NCI-H524 (cell line): ENCODE measurements around the gene GFOD2.
A peak's percentile ranks its signal among the peaks of the same experiment; 100 is the strongest.

Experiments
- DNase-seq, 2 experiments: peaks; one replicate each; lab custom pipeline; 2025; lab: John Stamatoyannopoulos, UW

GFOD2 gene

DNA sequence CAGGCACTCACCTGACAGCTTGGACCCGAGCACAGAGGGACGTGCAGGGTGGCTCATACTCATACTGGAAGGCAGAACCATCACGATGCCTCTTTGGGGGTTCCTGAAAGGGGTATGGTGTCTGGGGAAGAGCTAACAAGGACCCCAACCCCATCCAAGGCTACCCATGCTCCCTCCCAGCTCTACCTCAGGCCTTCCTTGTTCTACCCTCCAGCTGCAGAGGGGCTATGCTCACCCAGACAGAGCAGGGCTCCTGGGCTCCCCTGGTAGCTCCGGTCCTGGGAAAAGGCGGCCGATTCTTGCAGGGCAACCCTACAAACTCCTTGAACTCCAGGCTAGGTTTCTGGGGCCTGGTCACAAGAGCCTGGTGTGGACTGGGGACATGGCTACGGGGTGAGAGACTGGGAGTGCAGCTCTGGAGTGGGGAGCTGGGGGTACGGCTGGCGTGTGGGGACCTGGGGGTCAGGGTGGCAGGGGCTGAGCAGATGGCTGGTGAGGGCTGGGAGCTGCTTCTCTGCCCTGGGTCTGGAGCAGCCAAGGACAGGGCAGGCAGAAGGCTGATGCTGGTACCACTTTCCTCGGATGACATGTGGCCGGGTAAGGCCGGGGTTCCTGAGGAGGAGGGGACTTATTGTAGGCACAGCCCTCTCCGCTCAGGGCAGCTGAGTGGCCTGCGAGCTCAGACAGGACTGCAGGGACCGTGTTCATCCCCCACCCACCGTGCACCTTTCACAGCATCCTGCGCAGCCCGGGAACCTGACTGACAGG lies 61.2 kb downstream of the GFOD2 start:
- DNase-seq, result no peak

DNA sequence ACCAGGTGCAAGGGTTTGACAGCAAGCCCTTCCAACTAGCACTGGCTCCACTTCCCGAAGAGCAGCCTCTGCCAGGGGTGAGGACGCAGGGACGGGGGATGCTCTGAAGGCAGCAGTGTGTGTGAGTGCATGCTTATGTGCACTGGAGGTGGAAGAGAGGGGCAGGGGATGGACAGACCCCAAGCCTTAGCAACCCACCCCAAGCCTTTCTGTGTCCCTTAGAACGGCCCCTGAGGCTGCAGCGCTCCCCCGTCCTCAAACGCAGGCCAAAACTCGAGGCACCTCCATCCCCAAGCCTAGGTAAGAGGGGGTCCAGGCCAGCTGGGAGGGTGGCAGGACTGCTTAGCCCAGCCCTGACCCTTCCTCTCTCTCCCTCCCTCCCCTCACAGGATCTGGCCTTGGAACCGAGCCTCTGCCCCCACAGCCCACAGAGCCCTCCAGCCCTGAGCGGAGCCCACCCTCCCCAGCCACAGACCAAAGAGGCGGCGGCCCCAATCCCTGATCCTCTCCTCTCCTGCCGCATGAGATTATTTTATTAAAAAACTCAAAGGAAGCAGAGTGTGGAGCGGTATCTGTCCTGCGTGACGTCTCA lies 62.0 kb downstream of the GFOD2 start:
- DNase-seq, result no peak

DNA sequence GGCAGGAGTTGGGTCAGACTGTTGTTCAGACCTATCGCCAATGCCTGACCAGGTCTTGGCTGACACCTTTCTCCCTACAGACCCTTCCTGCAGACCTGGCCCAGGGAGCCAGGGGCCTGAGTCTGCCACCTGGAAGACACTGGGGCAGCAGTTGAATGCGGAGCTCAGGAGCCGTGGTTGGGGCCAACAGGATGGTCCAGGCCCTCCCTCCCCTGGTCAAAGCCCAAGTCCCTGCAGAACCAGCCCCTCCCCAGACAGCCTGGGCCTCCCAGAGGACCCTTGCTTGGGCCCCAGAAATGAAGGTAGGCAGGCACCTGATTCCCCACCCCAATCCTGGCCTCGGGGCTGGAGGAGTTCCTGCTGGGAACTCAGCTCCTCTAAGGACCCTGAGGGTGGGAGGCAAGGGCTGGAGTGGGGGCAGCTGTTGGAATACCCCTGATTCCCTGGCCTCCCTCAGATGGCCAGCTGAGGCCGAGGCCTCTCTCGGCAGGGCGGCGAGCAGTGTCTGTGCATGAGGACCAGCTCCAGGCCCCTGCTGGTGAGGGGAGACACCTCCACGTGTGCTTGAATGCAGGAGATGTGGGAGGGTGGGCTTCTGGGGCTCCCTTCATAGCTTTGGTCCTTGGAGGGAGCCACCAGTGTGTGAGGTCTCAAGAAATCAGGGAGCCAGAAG lies 62.6 kb downstream of the GFOD2 start:
- DNase-seq, result no peak

DNA sequence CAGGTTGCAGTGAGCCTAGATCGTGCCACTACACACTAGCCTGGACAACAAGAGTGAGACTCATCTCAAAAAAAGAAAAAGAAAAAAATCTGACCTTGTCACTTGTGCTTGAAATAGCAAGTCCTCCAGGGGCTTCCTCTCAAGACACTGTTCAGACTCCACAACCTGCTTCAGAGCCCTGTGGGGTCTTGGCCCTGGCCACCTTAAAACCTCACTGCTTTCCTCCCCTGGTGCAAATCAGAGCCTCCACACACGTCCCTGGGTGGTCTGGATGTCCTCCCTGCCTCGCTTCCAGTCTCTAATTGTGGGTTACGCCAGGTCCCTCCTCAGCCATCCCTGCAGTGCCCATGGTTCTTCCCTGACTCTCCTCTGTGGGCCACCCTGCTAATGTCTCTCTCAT lies 63.8 kb downstream of the GFOD2 start:
- DNase-seq, result no peak

DNA sequence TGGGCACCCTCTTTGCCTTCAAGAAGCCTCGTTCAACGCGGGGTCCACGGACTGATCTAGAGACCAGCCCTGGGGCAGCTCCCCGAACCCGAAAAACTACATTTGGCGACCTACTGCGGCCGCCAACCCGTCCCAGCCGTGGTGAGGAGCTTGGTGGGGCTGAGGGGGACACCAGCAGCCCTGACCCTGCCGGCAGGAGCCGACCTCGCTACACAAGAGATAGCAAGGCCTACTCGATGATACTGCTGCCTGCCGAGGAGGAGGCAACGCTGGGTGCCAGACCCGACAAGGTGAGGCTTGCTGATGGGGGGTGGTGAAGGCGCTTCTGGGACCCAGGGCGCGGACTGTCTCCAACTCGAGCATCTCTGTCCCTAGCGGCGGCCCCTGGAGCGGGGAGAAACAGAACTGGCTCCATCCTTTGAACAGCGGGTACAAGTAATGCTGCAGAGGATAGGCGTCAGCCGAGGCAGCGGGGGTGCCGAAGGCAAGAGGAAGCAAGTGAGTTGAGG lies 64.7 kb downstream of the GFOD2 start:
- DNase-seq, result no peak

DNA sequence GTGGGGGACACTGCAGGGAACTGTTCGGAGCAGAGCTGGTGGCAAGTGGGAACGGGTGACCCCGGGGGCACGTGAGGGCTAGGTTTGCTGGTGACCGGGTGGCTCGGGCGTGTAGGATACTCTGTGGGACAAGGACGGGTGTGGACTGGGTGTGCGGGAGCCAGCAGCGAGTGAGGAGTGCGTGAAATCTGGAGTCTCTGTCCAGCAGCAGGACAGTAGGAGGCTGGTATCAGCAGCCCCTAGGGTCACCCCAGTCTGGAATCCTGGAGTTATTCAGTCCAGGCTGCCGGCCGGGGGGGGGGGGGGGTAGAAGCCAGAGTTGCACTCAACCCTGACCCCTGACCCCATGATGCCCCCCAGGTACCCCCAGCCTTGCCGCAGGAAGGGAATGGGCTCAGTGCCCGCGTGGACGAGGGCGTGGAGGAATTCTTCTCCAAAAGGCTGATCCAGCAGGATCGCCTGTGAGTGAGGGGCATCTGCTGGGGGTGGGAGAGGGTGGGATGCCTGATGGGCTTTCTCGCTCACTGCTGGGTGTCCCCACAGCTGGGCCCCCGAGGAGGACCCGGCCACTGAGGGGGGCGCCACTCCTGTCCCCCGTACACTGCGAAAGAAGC lies 65.2 kb downstream of the GFOD2 start:
- no peak for DNase-seq

DNA sequence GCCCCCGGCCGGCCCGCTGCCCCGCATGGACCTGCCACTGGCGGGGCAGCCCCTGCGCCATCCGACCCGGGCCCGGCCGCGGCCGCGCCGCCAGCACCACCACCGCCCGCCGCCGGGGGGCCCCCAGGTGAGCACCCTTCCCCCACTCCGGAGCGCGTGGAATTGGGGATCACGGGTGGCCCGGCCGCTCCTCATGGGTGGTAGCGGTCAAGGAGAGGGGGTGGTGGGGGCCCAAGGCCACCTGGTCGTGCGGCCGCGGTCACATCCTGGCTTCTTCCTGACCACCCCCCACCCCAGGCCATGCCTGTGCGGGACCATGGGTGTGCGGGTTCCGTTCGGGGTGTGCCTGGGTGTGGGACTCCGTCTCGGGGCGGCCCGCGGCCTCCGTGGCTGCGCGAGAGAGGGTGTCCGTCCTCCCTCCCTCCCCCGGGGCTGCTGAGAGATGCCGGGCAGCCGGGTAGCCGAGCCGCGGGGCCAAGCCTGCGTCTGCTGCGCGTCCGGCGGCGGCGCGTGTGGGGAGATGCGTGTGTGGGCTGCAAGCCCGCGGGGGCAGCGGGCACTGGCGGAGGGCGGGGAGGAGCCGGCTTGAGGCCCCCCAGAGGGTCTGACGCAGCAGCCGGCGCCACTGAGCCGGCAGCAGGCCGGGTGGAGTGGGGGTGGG lies 65.9 kb downstream of the GFOD2 start:
- DNase-seq, result peak; percentile 19 to 61

DNA sequence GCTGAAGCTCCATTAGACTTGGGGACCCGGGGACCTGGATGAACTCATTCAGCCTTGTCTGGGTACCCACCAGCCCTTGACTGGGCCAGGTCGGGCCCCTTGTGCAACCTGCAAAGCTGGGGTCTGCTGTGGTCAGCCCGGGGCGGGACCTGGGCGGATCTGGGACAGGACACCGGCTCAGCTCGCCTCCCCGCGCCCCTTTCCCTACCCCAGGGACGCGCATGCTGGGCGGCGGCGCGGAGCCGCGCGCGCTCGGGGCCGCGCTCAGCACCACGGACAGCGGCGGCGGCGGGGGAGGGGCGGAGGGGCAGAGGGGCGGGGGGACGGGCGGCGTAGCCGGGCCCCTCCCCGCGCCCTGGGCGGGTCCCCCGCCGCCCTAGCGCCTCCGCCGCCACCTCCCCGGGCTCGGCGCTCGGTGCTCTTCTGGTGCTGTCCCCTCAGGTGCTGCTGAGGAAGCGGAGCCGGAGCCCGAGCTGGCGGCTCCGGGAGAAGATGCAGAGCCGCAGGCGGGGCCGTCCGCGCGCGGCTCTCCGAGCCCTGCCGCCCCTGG lies 66.5 kb downstream of the GFOD2 start:
- peak in 1 of 2 experiments; percentile 61 for DNase-seq

DNA sequence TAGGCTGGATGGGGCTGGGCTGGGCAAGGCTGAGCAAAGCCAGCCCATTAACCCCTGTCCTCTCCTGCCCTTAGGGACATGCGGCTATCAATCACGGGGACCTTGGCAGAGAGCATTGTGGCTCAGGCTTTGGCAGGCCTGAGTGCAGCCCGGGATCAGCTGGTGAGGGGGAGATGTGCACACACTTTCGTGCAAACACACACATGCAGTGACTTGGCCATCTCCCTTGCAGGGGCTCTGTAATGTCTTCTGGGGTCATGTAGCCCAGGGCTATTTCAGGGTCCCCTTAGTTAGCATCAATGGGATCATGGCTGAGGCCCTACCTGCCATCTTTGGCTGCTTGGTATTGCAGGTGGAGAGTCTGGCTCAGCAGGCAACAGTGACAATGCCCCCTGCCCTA lies 67.3 kb downstream of the GFOD2 start:
- no peak for DNase-seq

DNA sequence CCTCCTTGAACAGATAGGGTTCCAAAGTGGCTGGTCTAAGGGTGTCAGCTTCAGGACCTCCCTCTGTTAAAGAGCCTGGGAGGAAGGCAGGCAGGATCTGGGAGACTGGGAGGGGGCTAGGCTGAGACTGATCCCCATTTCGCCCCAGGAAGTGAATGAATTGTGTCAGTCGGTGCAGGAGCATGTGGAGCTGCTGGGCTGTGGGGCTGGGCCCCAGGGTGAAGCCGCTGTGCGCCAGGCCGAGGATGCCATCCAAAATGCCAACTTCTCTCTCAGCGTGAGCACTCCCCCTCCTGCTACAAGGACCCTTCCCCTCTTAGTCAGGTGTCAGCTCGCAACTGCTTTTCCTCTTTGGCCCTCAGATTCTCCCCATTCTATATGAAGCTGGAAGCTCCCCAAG lies 68.1 kb downstream of the GFOD2 start:
- no peak for DNase-seq

DNA sequence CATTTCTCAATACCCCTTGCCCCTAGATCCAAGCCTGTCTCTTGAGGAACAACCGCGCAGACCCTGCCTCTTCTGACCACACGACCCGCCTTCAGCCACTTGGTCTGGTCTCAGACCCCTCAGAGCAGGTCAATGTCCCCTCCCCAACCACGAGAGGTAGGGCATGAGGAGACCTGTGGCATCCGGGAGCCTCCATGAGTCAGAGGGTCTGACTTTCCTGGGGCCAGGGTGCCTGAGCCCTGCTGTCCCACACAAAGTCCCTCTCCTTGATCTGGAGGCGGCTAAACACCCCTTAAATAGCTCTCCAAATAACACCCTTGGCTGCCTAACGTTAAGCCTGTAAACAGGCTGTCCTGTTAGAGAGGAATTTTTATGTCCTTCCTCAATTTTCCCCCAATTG lies 69.1 kb downstream of the GFOD2 start:
- DNase-seq, result no peak

DNA sequence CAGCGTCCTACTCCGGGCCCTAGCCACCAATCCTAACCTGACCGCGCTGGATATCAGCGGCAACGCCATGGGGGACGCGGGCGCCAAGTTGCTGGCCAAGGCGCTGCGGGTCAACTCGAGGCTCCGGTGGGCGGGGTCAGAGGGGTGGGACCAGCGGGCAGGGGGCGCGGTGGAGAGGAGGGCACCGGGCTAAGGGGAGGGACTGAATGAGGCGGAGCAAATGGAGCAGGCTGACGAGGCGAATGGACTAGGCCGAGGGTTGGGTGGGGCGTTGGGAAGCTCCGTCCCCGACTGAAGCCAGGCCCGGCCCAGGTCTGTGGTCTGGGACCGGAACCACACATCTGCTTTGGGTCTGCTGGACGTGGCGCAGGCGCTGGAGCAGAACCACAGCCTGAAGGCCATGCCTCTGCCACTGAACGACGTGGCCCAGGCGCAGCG lies 69.6 kb downstream of the GFOD2 start:
- no peak for DNase-seq

DNA sequence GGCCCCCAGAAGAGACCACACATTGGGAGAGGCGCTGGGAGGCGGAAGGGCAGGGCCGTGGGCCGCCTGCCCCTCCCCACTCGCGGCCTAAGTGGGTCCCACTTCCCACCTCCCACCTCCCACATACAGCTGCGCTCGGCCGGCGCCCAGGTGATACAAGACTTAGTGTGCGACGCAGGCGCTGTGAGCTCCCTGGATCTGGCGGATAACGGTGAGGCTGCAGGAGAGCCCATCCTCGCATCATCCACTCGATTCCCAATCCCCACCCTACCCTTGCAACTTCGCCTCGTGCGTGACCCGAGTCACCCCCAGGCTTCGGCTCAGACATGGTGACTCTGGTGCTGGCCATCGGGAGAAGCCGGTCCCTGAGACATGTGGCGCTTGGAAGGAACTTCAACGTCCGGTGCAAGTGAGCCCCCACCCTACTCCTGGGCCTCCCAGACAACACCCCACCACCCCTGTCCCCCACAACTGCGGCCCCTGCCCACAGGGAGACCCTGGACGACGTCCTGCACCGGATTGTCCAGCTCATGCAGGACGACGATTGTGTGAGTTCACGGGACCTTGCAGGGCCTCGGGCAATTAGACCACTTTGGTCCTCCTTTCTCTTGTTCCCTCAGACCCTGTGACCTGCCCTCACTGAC lies 70.2 kb downstream of the GFOD2 start:
- DNase-seq, result no peak

DNA sequence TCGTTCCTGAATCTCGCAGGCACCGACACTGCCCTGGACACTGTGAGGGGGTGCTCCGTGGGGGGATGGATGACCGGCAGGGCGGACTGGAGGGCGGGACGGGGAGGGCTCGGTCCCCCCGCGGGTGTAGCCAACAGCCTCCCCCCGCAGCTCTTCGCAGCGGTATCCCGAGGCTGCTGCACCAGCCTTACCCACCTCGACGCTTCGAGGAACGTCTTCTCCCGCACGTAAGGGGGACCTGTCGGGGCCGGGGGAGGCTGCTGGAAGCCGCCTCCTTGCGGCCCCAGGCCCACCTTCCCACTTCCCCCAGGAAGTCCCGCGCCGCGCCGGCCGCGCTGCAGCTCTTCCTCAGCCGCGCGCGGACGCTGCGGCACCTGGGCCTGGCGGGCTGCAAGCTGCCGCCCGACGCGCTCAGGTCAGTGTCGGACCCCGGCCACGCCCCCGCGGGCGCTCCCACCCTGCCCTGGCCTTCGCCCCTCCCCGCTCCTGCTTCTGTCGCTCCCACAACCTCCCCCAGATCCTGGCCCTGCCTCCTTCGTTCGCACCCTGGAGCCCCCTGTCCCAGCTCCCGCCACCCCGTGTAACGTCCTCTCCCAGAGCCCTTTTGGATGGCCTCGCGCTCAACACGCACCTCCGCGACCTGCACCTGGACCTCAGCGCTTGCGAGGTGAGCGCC lies 70.9 kb downstream of the GFOD2 start:
- no peak for DNase-seq

DNA sequence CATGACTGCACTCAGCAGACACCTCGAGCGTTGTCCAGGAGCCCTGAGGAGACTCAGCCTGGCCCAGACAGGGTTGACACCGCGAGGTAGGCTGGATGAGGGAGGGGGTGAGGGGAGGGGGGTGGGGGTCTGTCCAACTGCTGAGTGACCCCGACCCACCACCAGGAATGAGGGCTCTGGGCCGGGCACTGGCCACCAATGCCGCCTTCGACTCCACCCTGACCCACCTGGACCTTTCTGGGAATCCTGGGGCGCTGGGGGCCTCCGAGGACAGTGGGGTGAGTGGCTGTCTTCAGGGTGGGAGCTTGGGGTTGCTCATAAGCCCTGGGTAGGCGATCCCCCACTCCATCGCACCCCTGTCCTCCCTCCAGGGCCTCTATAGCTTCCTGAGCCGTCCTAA lies 71.4 kb downstream of the GFOD2 start:
- DNase-seq, result no peak

DNA sequence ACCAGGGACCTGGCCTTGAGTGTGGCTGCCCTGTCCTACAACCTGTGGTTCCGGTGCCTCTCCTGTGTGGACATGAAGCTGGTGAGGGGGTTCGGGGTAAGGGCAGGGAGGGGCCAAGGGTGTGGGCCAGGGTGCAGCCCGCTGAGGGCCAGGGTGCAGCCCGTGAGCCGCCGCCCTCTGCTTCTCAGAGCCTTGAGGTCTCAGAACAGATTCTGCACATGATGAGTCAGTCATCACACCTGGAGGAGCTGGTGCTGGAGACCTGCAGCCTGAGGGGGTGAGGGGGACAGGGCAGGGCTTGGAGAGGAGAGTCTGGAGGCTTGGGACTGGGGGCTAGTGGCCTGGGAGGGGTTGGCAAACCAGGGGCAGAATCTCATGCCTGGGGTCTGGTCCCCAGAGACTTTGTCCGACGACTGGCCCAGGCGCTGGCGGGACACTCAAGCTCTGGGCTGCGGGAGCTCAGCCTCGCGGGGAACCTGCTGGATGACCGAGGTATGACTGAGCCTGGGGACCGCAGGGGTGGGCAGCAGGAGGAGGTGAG lies 71.9 kb downstream of the GFOD2 start:
- no peak for DNase-seq

DNA sequence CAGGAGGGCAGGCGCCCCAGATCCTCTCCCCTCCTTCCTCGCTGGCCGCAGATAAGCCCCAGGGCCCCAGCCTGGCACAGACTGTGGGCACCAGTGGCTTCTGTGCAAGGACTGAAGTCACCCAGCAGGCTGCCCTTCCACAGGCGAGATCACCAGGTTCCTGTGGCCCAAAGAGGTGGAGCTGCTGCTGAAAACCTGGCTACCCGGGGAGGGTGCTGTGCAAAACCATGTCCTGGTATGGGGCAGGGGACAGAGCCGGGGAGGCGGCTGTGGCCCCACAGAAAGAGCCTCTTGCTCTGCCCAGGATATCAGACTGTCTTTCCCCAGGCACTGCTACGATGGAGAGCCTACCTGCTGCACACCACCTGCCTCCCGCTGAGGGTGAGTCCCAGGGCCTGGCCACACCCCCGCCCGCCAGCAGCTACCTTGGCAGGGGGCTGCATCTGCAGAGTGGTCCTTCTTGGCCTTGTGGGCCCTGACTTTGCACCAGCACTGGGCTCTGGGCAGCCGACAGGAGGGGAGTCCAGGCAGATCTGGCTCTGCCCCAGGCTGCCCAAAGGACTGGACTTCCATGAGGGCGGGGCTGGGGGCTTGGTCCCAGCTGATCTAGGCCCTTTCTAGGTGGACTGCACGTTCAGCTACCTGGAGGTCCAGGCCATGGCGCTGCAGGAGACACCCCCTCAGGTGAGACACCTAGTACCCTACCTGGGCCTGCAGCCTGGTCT lies 73.6 kb downstream of the GFOD2 start:
- DNase-seq, result no peak

DNA sequence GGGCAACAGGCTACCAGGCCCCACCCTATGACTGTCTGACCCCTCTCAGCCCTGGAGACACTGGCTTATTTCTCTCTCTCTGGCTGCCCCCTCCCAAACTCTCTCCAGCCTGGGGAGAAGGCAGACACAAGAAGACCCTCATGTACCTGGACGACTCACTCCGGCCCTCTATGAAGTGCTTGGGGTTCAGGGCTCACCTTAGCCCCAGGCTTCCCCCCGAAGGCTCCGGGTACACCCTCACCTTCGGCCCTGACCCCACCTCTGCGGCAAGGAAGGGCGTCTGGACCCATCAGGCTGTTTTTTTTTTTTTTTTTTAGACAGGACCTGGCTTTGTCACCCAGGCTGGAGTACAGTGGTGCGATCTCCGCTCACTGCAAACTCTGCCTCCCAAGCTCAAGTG lies 75.1 kb downstream of the GFOD2 start:
- DNase-seq, result no peak

DNA sequence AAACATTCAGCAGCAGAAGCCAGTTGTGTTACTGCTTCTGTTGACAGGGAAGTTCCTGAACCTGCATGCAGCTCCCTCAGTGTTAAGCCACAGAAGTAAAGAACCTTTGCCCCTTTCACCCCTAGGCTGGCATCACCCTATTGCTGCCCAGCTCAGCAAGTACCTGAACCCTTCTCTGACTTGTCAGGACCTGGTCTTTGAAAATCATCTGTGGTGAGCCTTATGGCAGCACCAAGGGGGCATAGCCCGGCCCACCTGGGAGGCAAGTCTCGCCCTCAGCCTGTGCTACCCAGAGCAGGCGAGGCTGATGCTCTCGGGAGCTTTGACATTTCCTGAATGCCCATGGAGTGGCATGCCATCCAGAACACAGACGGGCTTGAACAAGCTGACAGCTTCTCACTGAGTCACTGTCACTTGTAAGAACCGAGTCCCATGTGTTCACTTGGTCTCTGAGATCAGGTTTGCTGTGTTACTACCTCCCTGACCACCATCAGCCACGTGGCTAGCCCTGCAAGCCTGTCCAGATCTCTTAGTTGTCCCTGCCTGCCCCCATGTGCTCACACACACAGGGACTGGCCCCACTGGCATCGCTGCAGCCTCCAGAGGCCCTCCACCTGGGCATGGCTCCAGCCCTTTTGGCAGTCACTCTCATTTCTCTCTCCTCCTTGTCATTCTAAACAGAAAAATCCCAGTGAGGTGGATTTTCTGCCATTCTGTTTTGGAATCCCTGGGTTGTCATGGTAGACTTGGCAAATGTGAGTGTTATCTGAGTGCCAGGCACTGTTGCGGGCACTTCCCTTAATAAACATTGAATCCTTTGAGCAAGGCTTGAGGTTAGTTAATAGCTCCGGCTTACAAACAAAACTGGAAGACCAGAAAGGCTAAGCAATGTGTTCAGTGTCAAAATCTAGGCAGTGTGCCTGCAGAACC lies 77.1 kb downstream of the GFOD2 start:
- DNase-seq, result no peak
